Peyer's patch (tissue), 4 donors: Measurements from ENCODE around the gene MYBPC1.
A peak's percentile ranks its signal among the peaks of the same experiment; 100 is the strongest.

ENCODE experiments used
- POLR2A ChIP-seq, 2 donors: fragments of 450-650 bp; IDR thresholded peaks; one replicate each; pipeline ENCODE4 v1.5.1; 2017; ENCODE audit warnings: antibody characterized with exemption in 2 of 2, mild to moderate bottlenecking in 2 of 2, moderate library complexity in 2 of 2
- TF ChIP-seq, protein P1 (sequence below), 6 experiments: fragments of 450-650 bp in 4 of 6; fragments of 200-600 bp in 2 of 6; sonication (generic) in 1 of 6; IDR thresholded peaks; one replicate each; pipeline ENCODE4 v1.5.1; 2017 to 2019; ENCODE audit warnings: antibody characterized with exemption in 6 of 6, mild to moderate bottlenecking in 3 of 6, moderate library complexity in 1 of 6

DNA sequence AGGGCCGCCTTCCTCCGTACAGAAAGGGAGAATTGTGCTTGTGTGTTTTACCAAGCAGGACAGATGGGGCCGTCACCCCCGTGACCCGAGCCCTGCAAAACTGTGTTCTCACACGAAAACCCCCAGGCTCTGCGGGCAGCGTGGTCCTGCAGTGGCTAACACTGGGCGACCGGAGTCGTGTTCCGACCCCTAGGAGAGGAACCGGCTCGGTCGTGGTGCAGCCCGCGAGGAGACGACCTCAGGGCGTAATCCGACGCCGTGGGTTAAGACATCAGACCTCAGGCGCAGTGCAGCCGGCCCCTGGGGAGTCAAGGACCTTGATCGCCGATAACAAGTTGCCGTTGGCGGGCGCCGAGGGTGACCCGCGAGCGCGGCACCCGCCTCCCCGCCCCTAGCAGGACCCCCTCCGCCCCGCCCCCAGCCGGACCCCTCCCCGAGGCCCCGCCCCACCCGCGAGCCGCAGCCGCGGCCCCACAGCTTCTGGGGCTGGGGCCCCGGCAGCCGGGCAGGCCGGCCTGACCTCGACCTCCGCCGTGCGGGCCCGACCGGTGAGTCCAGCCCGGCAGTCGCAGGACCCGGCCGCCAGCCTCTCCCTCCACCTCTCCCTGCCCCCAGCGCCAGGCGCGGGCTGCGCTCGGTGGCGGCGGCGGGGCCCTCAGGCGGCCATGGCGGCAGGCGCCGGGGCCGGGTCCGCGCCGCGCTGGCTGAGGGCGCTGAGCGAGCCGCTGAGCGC, 102.6 kb downstream of the MYBPC1 start, which contains the start of gene CHPT1:
- TF ChIP-seq POLR2A (IDR thresholded peaks at IDR 0.05) = peak; percentile 27 to 50
- TF ChIP-seq, protein P1, sequence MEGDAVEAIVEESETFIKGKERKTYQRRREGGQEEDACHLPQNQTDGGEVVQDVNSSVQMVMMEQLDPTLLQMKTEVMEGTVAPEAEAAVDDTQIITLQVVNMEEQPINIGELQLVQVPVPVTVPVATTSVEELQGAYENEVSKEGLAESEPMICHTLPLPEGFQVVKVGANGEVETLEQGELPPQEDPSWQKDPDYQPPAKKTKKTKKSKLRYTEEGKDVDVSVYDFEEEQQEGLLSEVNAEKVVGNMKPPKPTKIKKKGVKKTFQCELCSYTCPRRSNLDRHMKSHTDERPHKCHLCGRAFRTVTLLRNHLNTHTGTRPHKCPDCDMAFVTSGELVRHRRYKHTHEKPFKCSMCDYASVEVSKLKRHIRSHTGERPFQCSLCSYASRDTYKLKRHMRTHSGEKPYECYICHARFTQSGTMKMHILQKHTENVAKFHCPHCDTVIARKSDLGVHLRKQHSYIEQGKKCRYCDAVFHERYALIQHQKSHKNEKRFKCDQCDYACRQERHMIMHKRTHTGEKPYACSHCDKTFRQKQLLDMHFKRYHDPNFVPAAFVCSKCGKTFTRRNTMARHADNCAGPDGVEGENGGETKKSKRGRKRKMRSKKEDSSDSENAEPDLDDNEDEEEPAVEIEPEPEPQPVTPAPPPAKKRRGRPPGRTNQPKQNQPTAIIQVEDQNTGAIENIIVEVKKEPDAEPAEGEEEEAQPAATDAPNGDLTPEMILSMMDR (IDR thresholded peaks at IDR 0.05) = no peak
